Measurements from ENCODE around the gene RTN1. TPM values are rescaled to one million over a fixed set of nuclear protein-coding genes. Genes with fewer than 3 reads are reported as not detected.

Gene RTN1
- total and polyA plus RNA-seq, 2 of the 8 experiments (the other 6 are each of a cell fraction or from before 2014, with no cell fraction given): 2.8 to 4.9 TPM

DNA sequence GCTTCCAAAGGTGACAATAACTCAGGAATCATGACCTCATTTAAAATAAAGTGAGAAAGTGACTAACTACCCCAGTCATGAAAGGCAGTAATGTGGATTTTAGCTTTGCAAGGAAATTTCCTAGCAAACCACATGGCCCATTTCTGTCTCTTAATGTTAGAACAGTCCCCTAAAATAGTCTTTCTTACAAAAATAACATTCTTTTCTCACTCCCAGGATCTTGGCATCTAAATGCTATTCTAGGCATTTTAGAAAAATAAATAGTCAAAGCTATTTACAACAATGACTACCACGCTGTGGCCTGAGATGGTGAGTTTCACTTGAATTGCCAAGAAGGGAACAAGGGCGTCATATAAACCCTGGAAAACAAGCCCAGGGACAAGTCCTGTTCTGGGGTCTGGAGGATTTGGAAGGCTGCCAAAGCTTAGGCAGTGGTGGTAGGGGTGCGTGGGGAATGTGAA is 192.8 kb downstream of the RTN1 start:
- no peak for FAIRE-seq
- Histone ChIP-seq H2BK12ac (ENCODE audit: low read depth, low read length) (no peak overlapping the region), H3K23ac (ENCODE audit: insufficient read length) (no peak overlapping the region), H3K9ac (replicated peaks in 1 of 4; ENCODE audit: extremely low read depth in 1 of 4, low read depth in 3 of 4, low read length in 3 of 4) (no peak overlapping the region; a peak in 1 of 7 replicates), H3K79me2 (ENCODE audit: control insufficient read depth in 1 of 2, insufficient read depth in 2 of 2, low read length in 2 of 2) (no peaks in the 10 kb centered on the region), H4K8ac (ENCODE audit: extremely low read depth, insufficient read depth, low read length) (no peak overlapping the region), H3K56ac (replicated peaks; ENCODE audit: insufficient read length, low read depth, low read length) (no peak overlapping the region), H3K4ac (replicated peaks; ENCODE audit: insufficient read length, low read depth, low read length) (no peak overlapping the region), H3K36me3 (ENCODE audit: control insufficient read depth in 2 of 4, insufficient read depth in 4 of 4, low read length in 3 of 4) (no peaks in the 10 kb centered on the region), H3K14ac (ENCODE audit: insufficient read length) (no peak overlapping the region), H3K23me2 (ENCODE audit: low read depth, low read length) (no peaks in the 10 kb centered on the region), H4K20me1 (replicated peaks in 1 of 2; ENCODE audit: control insufficient read depth in 1 of 2, insufficient read depth in 2 of 2, low read length in 2 of 2) (no peaks in the 10 kb centered on the region), H3K4me3 (ENCODE audit: extremely low read depth in 1 of 4, insufficient read depth in 2 of 4, low read depth in 3 of 4, low read length in 4 of 4) (no peak overlapping the region), H3K27me3 (replicated peaks in 1 of 4; ENCODE audit: control insufficient read depth in 3 of 4, extremely low read depth in 1 of 4, insufficient read depth in 3 of 4, low read length in 3 of 4) (no peaks in the 10 kb centered on the region), H2BK15ac (ENCODE audit: low read length) (no peak overlapping the region), H3K18ac (ENCODE audit: extremely low read depth, low read length) (no peak overlapping the region), H2AK5ac (ENCODE audit: low read depth, low read length) (no peak overlapping the region), H4K91ac (replicated peaks; ENCODE audit: insufficient read length, low read length) (no peak overlapping the region), H2BK120ac (replicated peaks; ENCODE audit: low read depth, low read length) (no peak overlapping the region), H3K9me3 (ENCODE audit: insufficient read depth in 2 of 2, low read depth in 1 of 2, low read length in 1 of 2) (no peaks in the 10 kb centered on the region), H2AFZ (ENCODE audit: low read length) (no peak overlapping the region), H3K79me1 (ENCODE audit: low read depth, low read length) (no peaks in the 10 kb centered on the region), H3K27ac (ENCODE audit: low read depth, low read length) (no peak overlapping the region), H2BK20ac (ENCODE audit: low read length) (no peak overlapping the region), H3K4me2 (ENCODE audit: insufficient read depth in 1 of 2, low read depth in 2 of 2, low read length in 2 of 2) (no peak overlapping the region), H3K4me1 (replicated peaks in 1 of 4; ENCODE audit: control insufficient read depth in 3 of 4, insufficient read depth in 4 of 4, low read length in 3 of 4) (no peaks in the 10 kb centered on the region), H4K5ac (ENCODE audit: insufficient read length, low read depth, low read length) (no peak overlapping the region), H2BK5ac (ENCODE audit: low read depth, low read length) (no peak overlapping the region)
- DNase-seq (ENCODE audit: low read depth in 1 of 2, low spot score in 2 of 2): no peak
- ChIA-PET CTCF (ENCODE audit: partially characterized antibody) (interaction anchor here (1.9 to 6.9 kb wide), 2 partner anchors 11 to 45 kb away, joined by 11 to 47 read pairs; no protein-coding TSS in a partner anchor), POLR2A (ENCODE audit: partially characterized antibody) (no interaction called here)
- whole genome bisulfite sequencing, 2 experiments (ENCODE audit: extremely low coverage in 1 of 2, insufficient coverage in 1 of 2, insufficient read length in 1 of 2, insufficient replicate concordance in 2 of 2, low coverage in 1 of 2, low lambda C conversion rate in 2 of 2, missing lambda C conversion rate in 1 of 2): 93% methylated on average over 3 of the region's 3 CpGs; no CpG with 5 or more reads in 1 of the 2 experiments

All from H1 (cell line).